ENCODE results near the gene TLR4.

The TLR4 gene

GRCh38 chr9:117744369-117744768 is 40.2 kb downstream of the TLR4 start:
- DNase-seq (ENCODE audit: extremely low spot score), result no peak
- ChIA-PET CTCF (no interaction called here), POLR2A (no interaction called here)
- TF ChIP-seq ZNF384 (IDR thresholded peaks at IDR 0.05) (no peak), FOXK2 (IDR thresholded peaks at IDR 0.05) (no peak), CTBP1 (IDR thresholded peaks at IDR 0.05; ENCODE audit: borderline replicate concordance) (no peak), SUZ12 (IDR thresholded peaks at IDR 0.05) (no peak), ELF4 (IDR thresholded peaks at IDR 0.05) (no peak)

- no peak for TF ChIP-seq L3MBTL2 (conservative IDR thresholded peaks at IDR 0.05)
- no peak for TF ChIP-seq CTBP1 (IDR thresholded peaks at IDR 0.05; ENCODE audit: borderline replicate concordance)
- no peak for TF ChIP-seq SP1 (IDR thresholded peaks at IDR 0.05)
- TF ChIP-seq NFRKB (IDR thresholded peaks at IDR 0.05), result no peak
- TF ChIP-seq SUZ12 (IDR thresholded peaks at IDR 0.05), result no peak
- no peak for TF ChIP-seq FOXM1 (IDR thresholded peaks at IDR 0.05; ENCODE audit: borderline replicate concordance)
- TF ChIP-seq BHLHE40 (IDR thresholded peaks at IDR 0.05; ENCODE audit: borderline replicate concordance), result no peak
- TF ChIP-seq ZNF384 (IDR thresholded peaks at IDR 0.05), result no peak
- no peak for DNase-seq (ENCODE audit: extremely low spot score)
- ChIA-PET POLR2A (no interaction called here), CTCF (no interaction called here)
These were observed 40.7 kb downstream of the TLR4 start for GRCh38 chr9:117744856-117745389.

GRCh38 chr9:117745598-117745997 is 41.4 kb downstream of the TLR4 start:
- no peak for DNase-seq (ENCODE audit: extremely low spot score)
- no peak for TF ChIP-seq FOXM1 (IDR thresholded peaks at IDR 0.05; ENCODE audit: borderline replicate concordance)
- TF ChIP-seq BHLHE40 (IDR thresholded peaks at IDR 0.05; ENCODE audit: borderline replicate concordance), result no peak
- TF ChIP-seq FOXK2 (IDR thresholded peaks at IDR 0.05), result no peak
- TF ChIP-seq FOXA1 (IDR thresholded peaks at IDR 0.05), result no peak
- no peak for TF ChIP-seq SUZ12 (IDR thresholded peaks at IDR 0.05)
- TF ChIP-seq ELF4 (IDR thresholded peaks at IDR 0.05), result no peak
- TF ChIP-seq ARNT (IDR thresholded peaks at IDR 0.05), result no peak
- no peak for TF ChIP-seq LEF1 (IDR thresholded peaks at IDR 0.05; ENCODE audit: borderline replicate concordance)
- no peak for TF ChIP-seq L3MBTL2 (conservative IDR thresholded peaks at IDR 0.05)
- ChIA-PET CTCF (no interaction called here), POLR2A (no interaction called here)

- ChIA-PET POLR2A (no interaction called here), CTCF (no interaction called here)
- TF ChIP-seq LEF1 (IDR thresholded peaks at IDR 0.05; ENCODE audit: borderline replicate concordance) (no peak), PKNOX1 (IDR thresholded peaks at IDR 0.05) (no peak), SUZ12 (IDR thresholded peaks at IDR 0.05) (no peak), NFRKB (IDR thresholded peaks at IDR 0.05) (no peak), FOXA1 (IDR thresholded peaks at IDR 0.05) (no peak), ZNF384 (IDR thresholded peaks at IDR 0.05) (no peak), BHLHE40 (IDR thresholded peaks at IDR 0.05; ENCODE audit: borderline replicate concordance) (no peak), CTBP1 (IDR thresholded peaks at IDR 0.05; ENCODE audit: borderline replicate concordance) (no peak), HDGF (IDR thresholded peaks at IDR 0.05; ENCODE audit: borderline replicate concordance) (no peak), FOXM1 (IDR thresholded peaks at IDR 0.05; ENCODE audit: borderline replicate concordance) (no peak), TARDBP (IDR thresholded peaks at IDR 0.05) (no peak), FOXK2 (IDR thresholded peaks at IDR 0.05) (no peak), SP1 (IDR thresholded peaks at IDR 0.05) (no peak), L3MBTL2 (conservative IDR thresholded peaks at IDR 0.05) (no peak), ELF4 (IDR thresholded peaks at IDR 0.05) (no peak), ARNT (IDR thresholded peaks at IDR 0.05) (no peak)
- no peak for DNase-seq (ENCODE audit: extremely low spot score)
These were observed 42.1 kb downstream of the TLR4 start for GRCh38 chr9:117746263-117746662.

- no peak for TF ChIP-seq CTBP1 (IDR thresholded peaks at IDR 0.05; ENCODE audit: borderline replicate concordance)
- TF ChIP-seq FOXM1 (IDR thresholded peaks at IDR 0.05; ENCODE audit: borderline replicate concordance), result no peak
- TF ChIP-seq ELF4 (IDR thresholded peaks at IDR 0.05), result no peak
- TF ChIP-seq TARDBP (IDR thresholded peaks at IDR 0.05), result no peak
- no peak for TF ChIP-seq FOXK2 (IDR thresholded peaks at IDR 0.05)
- no peak for TF ChIP-seq SUZ12 (IDR thresholded peaks at IDR 0.05)
- no peak for TF ChIP-seq PKNOX1 (IDR thresholded peaks at IDR 0.05)
- TF ChIP-seq BHLHE40 (IDR thresholded peaks at IDR 0.05; ENCODE audit: borderline replicate concordance), result no peak
- no peak for TF ChIP-seq L3MBTL2 (conservative IDR thresholded peaks at IDR 0.05)
- no peak for TF ChIP-seq NFRKB (IDR thresholded peaks at IDR 0.05)
- no peak for TF ChIP-seq HDGF (IDR thresholded peaks at IDR 0.05; ENCODE audit: borderline replicate concordance)
- TF ChIP-seq LEF1 (IDR thresholded peaks at IDR 0.05; ENCODE audit: borderline replicate concordance), result no peak
- TF ChIP-seq ZNF384 (IDR thresholded peaks at IDR 0.05), result no peak
- no peak for TF ChIP-seq ARNT (IDR thresholded peaks at IDR 0.05)
- TF ChIP-seq SP1 (IDR thresholded peaks at IDR 0.05), result no peak
- TF ChIP-seq FOXA1 (IDR thresholded peaks at IDR 0.05), result no peak
- DNase-seq (ENCODE audit: extremely low spot score), result no peak
- POLR2A ChIA-PET, result no interaction called here
- CTCF ChIA-PET, result no interaction called here
These were observed 43.3 kb downstream of the TLR4 start for GRCh38 chr9:117747386-117747970.

- no peak for TF ChIP-seq HDGF (IDR thresholded peaks at IDR 0.05; ENCODE audit: borderline replicate concordance)
- no peak for TF ChIP-seq SP1 (IDR thresholded peaks at IDR 0.05)
- TF ChIP-seq L3MBTL2 (conservative IDR thresholded peaks at IDR 0.05), result no peak
- POLR2A ChIA-PET, result no interaction called here
- CTCF ChIA-PET, result no interaction called here
- no peak for DNase-seq (ENCODE audit: extremely low spot score)
These were observed 46.2 kb downstream of the TLR4 start for GRCh38 chr9:117750401-117750800.

- no peak for DNase-seq (ENCODE audit: extremely low spot score)
These were observed 48.7 kb downstream of the TLR4 start for GRCh38 chr9:117752894-117753293.

More at GRCh38 chr9:117752894-117753293, 48.7 kb downstream of the TLR4 start:
- TF ChIP-seq FOXK2 (IDR thresholded peaks at IDR 0.05) (no peak), ARNT (IDR thresholded peaks at IDR 0.05) (no peak), SUZ12 (IDR thresholded peaks at IDR 0.05) (no peak), SP1 (IDR thresholded peaks at IDR 0.05) (no peak), PKNOX1 (IDR thresholded peaks at IDR 0.05) (no peak), BHLHE40 (IDR thresholded peaks at IDR 0.05; ENCODE audit: borderline replicate concordance) (no peak), L3MBTL2 (conservative IDR thresholded peaks at IDR 0.05) (no peak), FOXM1 (IDR thresholded peaks at IDR 0.05; ENCODE audit: borderline replicate concordance) (no peak), CTBP1 (IDR thresholded peaks at IDR 0.05; ENCODE audit: borderline replicate concordance) (no peak), TARDBP (IDR thresholded peaks at IDR 0.05) (no peak), ZNF384 (IDR thresholded peaks at IDR 0.05) (no peak), LEF1 (IDR thresholded peaks at IDR 0.05; ENCODE audit: borderline replicate concordance) (no peak), FOXA1 (IDR thresholded peaks at IDR 0.05) (no peak), HDGF (IDR thresholded peaks at IDR 0.05; ENCODE audit: borderline replicate concordance) (no peak), ELF4 (IDR thresholded peaks at IDR 0.05) (no peak)
- ChIA-PET POLR2A (no interaction called here), CTCF (no interaction called here)
